Measurements from ENCODE around the gene PDXP.
"Not testable (repeated sequence)": the region's sequence is repeated elsewhere in the genome, so short reads cannot be mapped to it uniquely, and the experiment has no call there.

Gene PDXP

DNA sequence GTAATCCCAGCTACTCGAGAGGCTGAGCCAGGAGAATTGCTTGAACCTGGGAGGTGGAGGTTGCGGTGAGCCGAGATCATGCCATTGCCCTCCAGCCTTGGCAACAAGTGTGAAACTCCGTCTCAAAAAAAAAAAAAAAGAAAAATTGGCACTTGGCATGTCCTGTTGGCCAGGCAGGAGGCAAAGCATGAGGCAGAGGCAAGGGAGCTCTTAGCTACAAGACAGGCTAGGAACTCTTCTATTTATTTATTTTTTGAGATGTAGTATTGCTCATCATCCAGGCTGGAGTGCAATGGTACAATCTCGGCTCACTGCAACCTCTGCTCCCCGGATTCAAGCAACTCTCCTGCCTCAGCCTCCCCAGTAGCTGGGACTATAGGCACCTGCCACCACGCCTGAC is 35.6 kb downstream of the PDXP start:
- not testable (repeated sequence) for DNase-seq (ENCODE audit: extremely low read depth in 1 of 2, low read depth in 1 of 2)

DNA sequence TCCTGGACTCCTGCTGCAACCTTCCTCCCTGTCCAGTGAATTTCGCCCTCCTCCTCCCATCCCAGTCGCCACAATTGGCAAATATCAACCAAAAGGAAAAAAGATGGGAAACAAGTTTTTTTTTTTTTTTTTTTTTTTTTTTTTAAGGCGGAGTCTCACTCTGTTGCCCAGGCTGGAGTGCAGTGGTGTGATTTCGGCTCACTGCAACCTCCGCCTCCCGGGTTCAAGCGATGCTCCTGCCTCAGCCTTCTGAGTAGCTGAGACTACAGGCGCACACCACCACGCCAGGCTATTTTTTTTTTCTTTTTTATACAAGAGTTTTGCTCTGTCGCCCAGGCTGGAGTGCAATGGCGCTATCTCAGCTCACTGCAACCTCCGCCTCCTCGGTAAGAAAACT is 37.7 kb downstream of the PDXP start:
- DNase-seq (ENCODE audit: extremely low read depth in 1 of 2, low read depth in 1 of 2): not testable (repeated sequence)

DNA sequence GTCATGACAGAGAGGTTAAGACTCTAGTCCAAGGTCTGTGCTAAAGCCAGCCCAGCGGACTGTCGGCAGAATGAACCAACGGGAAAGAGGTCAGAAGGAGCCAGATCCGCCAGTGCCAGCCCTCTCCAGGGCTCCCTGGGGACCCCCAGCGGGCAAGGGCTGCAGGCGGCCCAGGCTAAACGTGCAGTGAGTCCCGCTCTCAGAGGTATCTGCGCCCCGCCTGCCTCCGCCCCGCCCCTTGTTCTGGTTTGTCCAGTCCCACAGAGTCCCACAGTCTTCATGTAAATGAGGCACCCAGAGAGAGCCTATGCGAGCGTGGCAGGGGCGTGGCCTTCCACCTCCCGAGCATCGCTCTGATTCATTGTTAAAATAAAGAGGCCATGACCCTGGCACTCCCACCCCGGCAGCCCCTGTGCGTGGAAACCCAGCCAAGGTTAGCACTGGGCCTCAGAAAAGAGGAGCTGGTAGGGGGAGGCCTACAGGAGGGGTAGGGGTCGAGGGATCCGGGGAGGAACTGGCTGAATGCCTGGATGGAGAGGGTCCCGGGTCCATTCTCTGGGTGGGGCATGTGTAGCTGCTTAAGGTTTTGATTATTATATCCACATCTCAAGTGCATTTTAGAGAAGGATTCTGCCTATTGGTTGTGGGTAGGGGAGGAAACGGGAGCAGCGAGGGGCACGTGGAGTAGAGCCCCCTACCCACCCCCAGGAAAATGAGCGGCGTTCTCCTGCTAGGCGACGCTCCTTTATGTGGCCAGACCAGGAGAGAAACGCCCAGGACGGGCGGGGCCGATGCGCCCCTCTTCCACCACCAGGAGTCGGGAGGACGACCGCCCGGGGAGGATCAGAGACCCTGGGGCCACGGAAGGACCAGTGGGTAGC is 38.4 kb downstream of the PDXP start, which contains the start of gene TRIOBP:
Gene TRIOBP (plus strand): TSS at position 392 of the 881 bp plus-strand sequence. CDS start 4,318 bp downstream, outside the sequence.
- DNase-seq (ENCODE audit: extremely low read depth in 1 of 2, low read depth in 1 of 2): peak; percentile 79 to 94

DNA sequence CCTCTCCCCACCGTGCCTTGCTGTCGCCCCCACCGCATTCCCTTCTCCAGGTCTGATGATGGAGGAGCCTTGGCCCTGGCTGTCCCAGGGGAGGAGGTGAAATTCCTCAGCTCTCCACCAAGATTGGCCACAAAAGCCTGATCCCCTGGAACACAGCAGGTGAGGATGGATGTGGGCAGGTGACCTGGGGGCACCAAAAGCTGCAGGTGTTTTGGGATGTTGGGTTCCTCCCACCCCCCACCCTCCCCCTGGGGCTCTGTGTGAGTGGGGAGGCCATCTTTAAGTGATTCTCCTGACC is 39.0 kb downstream of the PDXP start:
- DNase-seq (ENCODE audit: extremely low read depth in 1 of 2, low read depth in 1 of 2): no peak

DNA sequence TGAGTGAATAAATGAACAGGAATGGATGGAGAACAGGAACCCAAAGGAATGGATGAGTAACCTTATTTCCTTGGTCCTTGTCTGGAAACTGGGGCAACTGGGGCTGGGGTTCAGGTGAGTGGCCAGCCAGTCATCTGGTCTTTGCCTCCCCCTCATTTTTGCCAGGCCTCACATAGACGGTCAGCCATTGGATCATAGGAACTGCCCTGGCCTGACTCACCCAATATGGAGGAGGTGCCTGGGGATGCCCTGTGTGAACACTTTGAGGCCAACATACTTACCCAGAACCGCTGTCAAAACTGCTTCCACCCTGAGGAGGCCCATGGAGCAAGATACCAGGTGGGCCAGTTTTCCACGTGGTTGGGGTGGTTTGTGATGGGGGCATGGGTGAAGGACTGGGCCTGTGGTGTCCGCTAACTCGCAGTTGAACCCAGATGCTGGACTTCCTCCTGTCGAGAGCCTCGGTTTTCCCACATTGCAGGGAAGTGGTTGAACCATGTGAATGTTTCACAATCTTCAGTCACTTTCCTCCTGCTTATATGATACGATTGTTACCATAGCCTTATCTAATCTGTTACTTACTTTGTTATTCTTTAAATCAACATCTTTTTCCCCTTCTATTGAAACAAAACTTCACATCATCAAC is 42.7 kb downstream of the PDXP start:
- no peak for DNase-seq (ENCODE audit: extremely low read depth in 1 of 2, low read depth in 1 of 2)

DNA sequence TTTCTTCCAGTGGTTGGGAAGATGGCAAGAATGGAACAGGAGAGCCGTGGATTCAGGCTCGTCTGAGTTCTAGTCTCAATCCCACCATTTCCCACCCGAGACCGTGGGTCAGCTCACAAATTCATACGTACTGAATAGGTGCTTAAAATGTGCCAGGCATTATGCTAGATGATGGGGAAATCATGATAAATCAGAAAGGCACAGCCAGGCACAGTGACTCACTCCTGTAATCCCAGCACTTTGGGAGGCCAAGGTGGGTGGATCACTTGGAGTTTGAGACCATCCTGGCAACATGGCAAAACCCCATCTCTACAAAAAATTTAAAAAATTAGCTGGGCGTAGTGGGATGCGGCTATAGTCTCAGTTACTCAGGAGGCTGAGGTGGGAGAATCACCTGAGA is 45.4 kb downstream of the PDXP start:
- no peak for DNase-seq (ENCODE audit: extremely low read depth in 1 of 2, low read depth in 1 of 2)

DNA sequence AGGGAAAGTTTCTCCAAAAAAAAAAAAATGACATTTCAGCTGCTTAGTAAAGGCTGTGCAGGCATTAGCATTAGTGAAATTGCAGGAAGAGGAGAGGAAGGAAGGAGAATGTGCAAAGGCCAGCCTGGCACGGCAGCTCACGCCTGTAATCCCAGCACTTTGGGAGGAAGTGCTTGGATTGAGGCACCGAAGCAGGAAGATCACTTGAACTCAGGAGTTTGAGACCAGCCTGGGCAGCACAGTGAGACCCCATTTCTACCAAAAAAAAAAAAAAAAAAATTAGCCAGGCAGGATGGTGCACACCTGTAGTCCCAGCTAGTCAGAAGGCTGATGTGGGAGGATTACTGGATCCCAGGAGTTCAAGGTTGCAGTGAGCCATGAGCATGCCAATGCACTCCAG is 46.1 kb downstream of the PDXP start:
- no peak for DNase-seq (ENCODE audit: extremely low read depth in 1 of 2, low read depth in 1 of 2)

DNA sequence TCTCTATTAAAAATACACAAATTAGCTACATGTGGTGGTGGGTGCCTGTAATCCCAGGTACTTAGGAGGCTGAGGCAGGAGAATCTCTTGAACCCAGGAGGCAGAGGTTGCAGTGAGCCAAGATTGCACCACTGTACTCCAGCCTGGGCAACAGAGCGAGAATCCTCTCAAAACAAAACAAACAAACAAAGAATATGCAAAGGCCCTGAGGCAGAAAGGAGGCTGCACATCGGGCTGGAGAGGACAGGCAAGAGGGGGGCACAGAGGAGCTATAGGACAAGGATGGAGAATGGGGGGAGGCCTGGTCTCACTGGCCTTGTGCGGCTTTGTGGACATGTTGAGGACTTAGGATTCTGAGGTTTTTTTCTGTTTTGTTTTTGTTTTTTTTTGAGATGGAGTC is 46.7 kb downstream of the PDXP start:
- DNase-seq (ENCODE audit: extremely low read depth in 1 of 2, low read depth in 1 of 2): no peak

DNA sequence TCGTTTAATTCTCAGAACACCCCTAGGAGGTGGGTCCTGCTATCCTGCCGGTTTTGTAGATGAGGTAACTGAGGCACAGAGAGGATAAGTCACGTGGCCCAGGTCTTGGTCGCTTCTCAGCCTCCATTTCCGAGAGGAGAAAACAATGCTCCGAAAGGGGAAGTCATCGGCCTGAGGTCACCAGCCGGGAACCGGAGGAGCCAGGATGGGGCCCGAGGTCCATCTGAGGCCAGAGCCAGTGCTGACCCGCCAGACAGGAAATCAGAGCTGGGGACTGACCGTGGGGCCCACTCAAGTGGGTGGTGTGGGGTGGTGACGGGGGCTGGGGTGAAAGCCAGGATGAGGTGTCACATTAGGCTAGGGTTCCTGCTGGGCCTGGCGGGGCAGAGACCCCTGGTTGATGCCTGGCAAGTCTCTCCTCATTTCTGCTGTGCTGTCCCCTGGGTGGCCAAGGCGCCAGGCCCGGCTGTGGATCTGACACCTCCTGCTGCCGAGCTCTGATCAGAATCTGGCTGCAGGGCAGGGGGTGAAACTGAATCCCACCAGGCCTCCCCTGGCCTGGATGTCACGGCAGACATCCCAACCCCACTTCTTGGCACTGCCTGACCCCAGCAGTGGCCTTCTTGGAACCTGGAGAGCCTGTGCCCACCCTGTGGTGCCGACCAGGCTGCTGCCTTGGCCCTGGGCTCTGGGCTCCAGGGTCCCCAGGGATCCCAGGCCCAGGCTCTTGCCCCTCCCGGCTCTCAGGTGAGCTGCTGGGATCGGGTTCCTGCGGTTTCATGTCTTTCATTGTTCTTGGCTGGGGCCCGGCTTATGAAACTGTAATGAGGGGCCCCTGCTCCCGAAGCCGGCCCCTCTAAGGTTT is 50.3 kb downstream of the PDXP start:
- DNase-seq (ENCODE audit: extremely low read depth in 1 of 2, low read depth in 1 of 2): no peak

DNA sequence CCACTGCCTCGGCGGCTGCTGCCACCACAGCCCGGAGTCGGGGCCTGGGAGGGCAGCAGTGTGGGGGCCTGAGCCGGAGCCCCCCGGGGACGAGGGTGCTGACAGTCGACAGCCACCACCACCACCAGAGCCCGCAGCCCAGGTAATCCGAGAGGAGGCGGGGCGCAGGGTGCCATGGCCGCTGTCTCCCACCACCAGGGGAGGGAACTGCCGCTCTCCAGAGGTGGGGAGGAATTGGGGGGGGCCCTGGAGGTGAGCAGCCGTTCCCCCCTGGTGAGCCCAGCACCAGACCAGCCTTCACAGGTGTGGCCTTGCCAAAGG is 50.9 kb downstream of the PDXP start:
- no peak for DNase-seq (ENCODE audit: extremely low read depth in 1 of 2, low read depth in 1 of 2)

DNA sequence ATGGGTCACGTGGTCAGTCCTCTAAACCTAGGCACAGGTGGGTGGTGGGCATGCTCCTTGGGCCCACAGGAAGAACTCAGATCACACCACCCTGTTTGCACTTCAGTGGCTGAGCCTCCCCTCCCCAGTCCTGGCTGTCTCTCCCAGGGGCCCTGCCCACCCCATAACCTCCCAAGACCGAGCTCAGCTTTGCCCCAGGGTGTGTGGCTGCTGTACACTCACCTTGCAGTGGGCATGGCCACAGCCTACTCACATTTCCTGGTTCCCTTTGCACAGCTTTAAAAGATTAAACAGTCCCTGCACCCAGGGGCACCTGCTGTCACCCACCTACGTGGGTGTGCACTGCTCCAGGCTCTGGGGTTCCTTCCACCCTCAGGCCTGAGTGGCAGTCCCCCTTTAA is 52.2 kb downstream of the PDXP start:
- no peak for DNase-seq (ENCODE audit: extremely low read depth in 1 of 2, low read depth in 1 of 2)

DNA sequence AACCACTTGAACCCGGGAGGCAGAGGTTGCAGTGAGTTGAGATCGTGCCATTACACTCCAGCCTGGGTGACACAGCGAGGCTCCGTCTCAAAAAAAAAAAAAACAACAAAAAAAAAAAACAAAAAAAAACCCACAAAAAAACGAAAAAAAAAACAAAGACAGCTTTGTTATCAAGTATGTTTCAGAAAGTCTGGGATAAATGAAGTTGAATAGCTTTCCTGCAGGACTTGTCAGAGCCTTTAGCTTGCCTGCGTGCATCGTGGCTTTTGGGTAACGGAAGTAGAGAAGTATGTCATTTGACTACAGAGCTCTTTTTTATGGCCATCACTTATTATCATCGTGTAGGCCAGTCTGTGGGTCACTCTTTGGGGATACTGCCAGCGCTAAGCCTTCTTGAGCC is 53.0 kb downstream of the PDXP start:
- DNase-seq (ENCODE audit: extremely low read depth in 1 of 2, low read depth in 1 of 2): no peak

DNA sequence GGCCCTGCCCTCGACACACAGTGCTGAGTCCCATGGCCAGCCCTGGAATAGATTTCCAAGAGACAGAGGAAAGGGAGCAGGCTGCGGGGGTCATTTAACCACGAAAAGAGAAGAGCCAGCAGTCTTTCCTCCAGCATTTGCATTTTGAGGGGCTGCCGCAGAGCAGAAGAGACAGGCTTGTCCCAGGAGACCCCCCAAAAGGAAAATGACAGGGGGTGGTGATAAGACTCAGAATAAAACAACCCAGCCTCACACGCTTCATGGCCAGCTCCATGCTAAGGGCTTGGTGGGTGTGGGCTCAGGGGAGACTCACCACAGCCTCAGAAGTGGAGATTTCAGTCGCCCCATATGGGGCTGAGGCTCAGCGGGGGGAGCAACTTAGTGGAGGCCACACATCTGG is 55.2 kb downstream of the PDXP start:
- no peak for DNase-seq (ENCODE audit: extremely low read depth in 1 of 2, low read depth in 1 of 2)

DNA sequence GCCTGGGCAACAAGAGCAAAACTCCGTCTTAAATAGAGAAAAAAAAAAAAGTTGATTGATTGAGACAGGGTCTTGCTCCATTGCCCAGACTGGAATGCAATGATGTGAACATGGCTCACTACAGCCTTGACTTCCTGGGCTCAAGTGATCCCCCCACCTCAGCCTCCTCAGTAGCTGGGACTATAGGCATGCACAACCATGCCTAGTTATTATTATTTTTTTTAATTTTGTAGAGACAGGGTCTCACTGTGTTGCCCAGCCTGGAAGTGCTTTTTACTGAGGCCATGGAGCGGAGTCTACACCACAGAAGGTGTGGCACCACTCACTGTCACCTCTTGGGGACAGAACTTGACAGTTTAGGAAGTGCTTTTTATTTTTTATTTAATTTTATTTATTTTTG is 56.1 kb downstream of the PDXP start:
- DNase-seq (ENCODE audit: extremely low read depth in 1 of 2, low read depth in 1 of 2): no peak

DNA sequence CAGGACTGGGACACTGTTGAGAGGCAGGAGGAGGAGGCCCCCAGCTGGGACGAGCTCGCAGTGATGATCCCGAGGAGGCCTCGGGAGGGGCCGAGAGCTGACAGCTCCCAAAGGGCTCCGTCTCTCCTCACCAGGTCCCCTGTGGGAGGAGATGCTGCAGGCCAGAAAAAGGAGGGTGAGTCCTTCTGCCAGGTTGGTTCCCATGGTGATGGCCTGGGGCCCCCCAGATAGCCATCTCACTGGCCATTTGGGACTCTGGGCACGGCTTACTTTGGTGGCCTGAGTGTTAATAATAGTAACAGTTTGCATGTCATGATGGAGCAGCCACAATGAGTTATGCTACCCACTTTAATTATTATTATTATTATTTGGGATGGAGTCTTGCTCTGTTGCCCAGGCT is 57.2 kb downstream of the PDXP start:
- no peak for DNase-seq (ENCODE audit: extremely low read depth in 1 of 2, low read depth in 1 of 2)

Measured in stimulated activated CD8-positive, alpha-beta memory T cell treated with anti-CD3 and anti-CD28 coated beads, Interleukin-7, amount 100 ng/mL, for 48 hours (primary cell).